ENCODE results near the gene TRAPPC3.
"Not testable (repeated sequence)": the region's sequence is repeated elsewhere in the genome, so short reads cannot be mapped to it uniquely, and the experiment has no call there.

The TRAPPC3 gene

DNA sequence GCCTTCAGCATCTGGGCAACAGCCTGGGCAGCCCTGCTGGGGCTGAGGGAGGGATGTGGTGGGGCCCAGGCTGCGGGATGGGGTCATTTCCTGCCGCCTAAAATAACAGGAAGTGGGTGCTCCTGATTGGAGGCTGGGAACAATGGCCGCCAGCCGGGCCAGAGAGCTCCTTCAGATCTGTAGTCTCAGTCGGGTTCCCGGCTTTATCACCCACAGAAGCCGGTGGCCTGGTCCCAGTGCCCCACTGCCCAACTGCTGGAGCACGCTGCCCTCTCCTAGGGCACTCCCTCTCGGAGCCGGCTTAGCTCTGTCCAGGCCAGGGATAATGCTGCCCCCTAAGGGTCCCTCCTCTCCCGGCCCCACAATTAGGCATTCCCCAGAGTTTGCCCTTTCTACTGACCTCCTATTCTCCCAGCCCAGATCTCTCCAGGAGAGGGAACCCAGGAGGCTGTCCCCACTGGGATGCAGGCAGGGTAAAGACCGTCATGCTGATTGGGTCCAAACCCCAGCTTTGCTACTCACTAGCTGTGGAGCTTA is 11.7 kb upstream of the TRAPPC3 start:
- H2AFZ ChIP-seq (ENCODE audit: low read depth, low read length) = no peak overlapping the region

GRCh38 chr1:36160388-36160948 is 11.2 kb upstream of the TRAPPC3 start:
- Histone ChIP-seq H3K9me3 (ENCODE audit: insufficient read depth, low read length) (no peaks in the 10 kb centered on the region), H3K79me2 (ENCODE audit: low read length) (peaks cover 97% of the 10 kb centered on the region), H3K4me2 (ENCODE audit: low read length) (peak overlapping the region; percentile 83), H3K27ac (ENCODE audit: low read length) (peak overlapping the region; percentile 59), H3K4me3 (ENCODE audit: low read length) (peak overlapping the region; percentile 75), H3K36me3 (replicated peaks; ENCODE audit: low read depth, low read length) (peaks cover 2% of the 10 kb centered on the region), H3K4me1 (ENCODE audit: low read length) (peaks cover 48% of the 10 kb centered on the region), H4K20me1 (ENCODE audit: insufficient read depth, low read length) (peaks cover 15% of the 10 kb centered on the region), H2AFZ (ENCODE audit: low read depth, low read length) (no peak overlapping the region), H3K9ac (ENCODE audit: low read length) (peak overlapping the region; percentile 76), H3K27me3 (ENCODE audit: low read depth, low read length) (no peaks in the 10 kb centered on the region)
- TF ChIP-seq EZH2phosphoT487 (IDR thresholded peaks at IDR 0.05; ENCODE audit: low read depth) (no peak), CTCF (IDR thresholded peaks at IDR 0.05; ENCODE audit: low read depth, low read length) (no peak)

More for the DNA sequence above, 11.7 kb upstream of the TRAPPC3 start:
- peak overlapping the region; percentile 83 for H3K4me2 ChIP-seq (ENCODE audit: low read length)
- TF ChIP-seq CTCF (IDR thresholded peaks at IDR 0.05; ENCODE audit: low read depth, low read length) = peak; percentile 35
- no peak for TF ChIP-seq EZH2phosphoT487 (IDR thresholded peaks at IDR 0.05; ENCODE audit: low read depth)
- peaks cover 15% of the 10 kb centered on the region for H4K20me1 ChIP-seq (ENCODE audit: insufficient read depth, low read length)
- H3K4me1 ChIP-seq (ENCODE audit: low read length) = peaks cover 48% of the 10 kb centered on the region
- H3K27ac ChIP-seq (ENCODE audit: low read length) = peak overlapping the region; percentile 59
- H3K79me2 ChIP-seq (ENCODE audit: low read length) = peaks cover 98% of the 10 kb centered on the region
- H3K36me3 ChIP-seq (replicated peaks; ENCODE audit: low read depth, low read length) = peaks cover 2% of the 10 kb centered on the region
- H3K9ac ChIP-seq (ENCODE audit: low read length) = peak overlapping the region; percentile 76
- no peaks in the 10 kb centered on the region for H3K27me3 ChIP-seq (ENCODE audit: low read depth, low read length)
- peak overlapping the region; percentile 75 for H3K4me3 ChIP-seq (ENCODE audit: low read length)
- H3K9me3 ChIP-seq (ENCODE audit: insufficient read depth, low read length) = no peaks in the 10 kb centered on the region

- peaks cover 97% of the 10 kb centered on the region for H3K79me2 ChIP-seq (ENCODE audit: low read length)
- peaks cover 2% of the 10 kb centered on the region for H3K36me3 ChIP-seq (replicated peaks; ENCODE audit: low read depth, low read length)
- H3K9me3 ChIP-seq (ENCODE audit: insufficient read depth, low read length) = no peaks in the 10 kb centered on the region
- peak overlapping the region; percentile 75 for H3K4me3 ChIP-seq (ENCODE audit: low read length)
- H4K20me1 ChIP-seq (ENCODE audit: insufficient read depth, low read length) = peaks cover 15% of the 10 kb centered on the region
- H3K27me3 ChIP-seq (ENCODE audit: low read depth, low read length) = no peaks in the 10 kb centered on the region
- H3K4me1 ChIP-seq (ENCODE audit: low read length) = peaks cover 52% of the 10 kb centered on the region
- TF ChIP-seq EZH2phosphoT487 (IDR thresholded peaks at IDR 0.05; ENCODE audit: low read depth) (no peak), CTCF (IDR thresholded peaks at IDR 0.05; ENCODE audit: low read depth, low read length) (no peak)
- H3K27ac ChIP-seq (ENCODE audit: low read length) = no peak overlapping the region
- H3K9ac ChIP-seq (ENCODE audit: low read length) = no peak overlapping the region
- peak overlapping the region; percentile 83 for H3K4me2 ChIP-seq (ENCODE audit: low read length)
- no peak overlapping the region for H2AFZ ChIP-seq (ENCODE audit: low read depth, low read length)
These were observed 10.5 kb upstream of the TRAPPC3 start for GRCh38 chr1:36159614-36160387.

- H3K4me2 ChIP-seq (ENCODE audit: low read length); H3K9me3 ChIP-seq (ENCODE audit: insufficient read depth, low read length); H4K20me1 ChIP-seq (ENCODE audit: insufficient read depth, low read length); H2AFZ ChIP-seq (ENCODE audit: low read depth, low read length); H3K27ac ChIP-seq (ENCODE audit: low read length); H3K9ac ChIP-seq (ENCODE audit: low read length); H3K36me3 ChIP-seq (replicated peaks; ENCODE audit: low read depth, low read length); H3K27me3 ChIP-seq (ENCODE audit: low read depth, low read length); H3K4me3 ChIP-seq (ENCODE audit: low read length): not testable (repeated sequence)
- H3K79me2 ChIP-seq (ENCODE audit: low read length) = peaks cover 88% of the 10 kb centered on the region
- peaks cover 48% of the 10 kb centered on the region for H3K4me1 ChIP-seq (ENCODE audit: low read length)
These were observed 9.6 kb upstream of the TRAPPC3 start for GRCh38 chr1:36158827-36159252.

Data from OCI-LY3 (cell line).